H1 (cell line): ENCODE measurements around the gene ADARB2. TPM values are rescaled to one million over a fixed set of nuclear protein-coding genes. Genes with fewer than 3 reads are reported as not detected.

ENCODE experiments used
- CTCF ChIA-PET: fragments of 300-600 bp; sonication (Branson Sonifier 250); formaldehyde crosslinking; loops from one replicate; lab custom pipeline; 2021; ENCODE audit not compliant: partially characterized antibody; lab: Charles Lee
- POLR2A ChIA-PET: fragments of 300-600 bp; sonication (Branson Sonifier 250); formaldehyde crosslinking; loops from one replicate; lab custom pipeline; 2021; ENCODE audit warnings: inconsistent platforms; ENCODE audit not compliant: partially characterized antibody; lab: Charles Lee
- DNase-seq, 2 experiments: peaks; one replicate each; pipeline versions ENCODE4 v3.0.0 to v3.0.0-alpha.2; 2010 to 2022; ENCODE audit warnings: low spot score in 2 of 2, low read depth in 1 of 2, mixed read lengths in 1 of 2
- FAIRE-seq: peaks from 2 replicates; lab custom pipeline; 2011; peaks lifted over from hg19 to GRCh38; lab: Jason Lieb, UNC
- H2AFZ ChIP-seq: 2 replicates; pipeline ENCODE4 v1.8.1; 2012; ENCODE audit warnings: low read length, inconsistent platforms
- H2AK5ac ChIP-seq: 2 replicates; pipeline ENCODE4 v1.6.1; 2013; ENCODE audit warnings: low read depth, low read length
- H2BK120ac ChIP-seq: replicated peaks from 2 replicates; pipeline ENCODE3; 2013; ENCODE audit warnings: low read depth, low read length, inconsistent platforms
- H2BK12ac ChIP-seq: 2 replicates; pipeline ENCODE4 v1.6.1; 2013; ENCODE audit warnings: low read depth, low read length
- H2BK15ac ChIP-seq: 2 replicates; pipeline ENCODE4 v1.6.1; 2013; ENCODE audit warnings: low read length
- H2BK20ac ChIP-seq: 2 replicates; pipeline ENCODE4 v1.6.1; 2013; ENCODE audit warnings: low read length
- H2BK5ac ChIP-seq: 2 replicates; pipeline ENCODE4 v1.6.1; 2013; ENCODE audit warnings: low read depth, low read length
- H3K14ac ChIP-seq: 2 replicates; pipeline ENCODE4 v1.6.1; 2013; ENCODE audit warnings: inconsistent platforms; ENCODE audit not compliant: insufficient read length
- H3K18ac ChIP-seq: 2 replicates; pipeline ENCODE4 v1.6.1; 2013; ENCODE audit warnings: low read length; ENCODE audit errors: extremely low read depth
- H3K23ac ChIP-seq: 2 replicates; pipeline ENCODE4 v1.6.1; 2013; ENCODE audit warnings: inconsistent platforms; ENCODE audit not compliant: insufficient read length
- H3K23me2 ChIP-seq: 2 replicates; pipeline ENCODE4 v1.6.1; 2013; ENCODE audit warnings: low read depth, low read length
- H3K27ac ChIP-seq: 2 replicates; pipeline ENCODE4 v1.6.1; 2011; ENCODE audit warnings: low read depth, low read length, inconsistent platforms
- H3K27me3 ChIP-seq, 4 experiments: replicated peaks in 1 of 4; 1 replicate in 1 of 4; 2 replicates in 3 of 4; pipeline versions ENCODE4 v1.6.1 to v1.8.1; 2011 to 2013; ENCODE audit warnings: low read length in 3 of 4, mild to moderate bottlenecking in 3 of 4, inconsistent platforms in 2 of 4, mixed read lengths in 2 of 4, moderate library complexity in 1 of 4; ENCODE audit not compliant: control insufficient read depth in 3 of 4, insufficient read depth in 3 of 4; ENCODE audit errors: extremely low read depth in 1 of 4
- H3K36me3 ChIP-seq, 4 experiments: 2 replicates each; pipeline versions ENCODE4 v1.6.1 to v1.8.1; 2011 to 2013; ENCODE audit warnings: mild to moderate bottlenecking in 4 of 4, low read length in 3 of 4, moderate library complexity in 2 of 4, control low read depth in 1 of 4, inconsistent platforms in 1 of 4; ENCODE audit not compliant: insufficient read depth in 4 of 4, control insufficient read depth in 2 of 4
- H3K4ac ChIP-seq: replicated peaks from 2 replicates; pipeline ENCODE3; 2013; ENCODE audit warnings: low read length, low read depth, mixed read lengths, inconsistent platforms; ENCODE audit not compliant: insufficient read length
- H3K4me1 ChIP-seq, 4 experiments: replicated peaks in 1 of 4; 1 replicate in 1 of 4; 2 replicates in 3 of 4; pipeline versions ENCODE4 v1.6.1 to v1.8.1; 2011 to 2013; ENCODE audit warnings: low read length in 3 of 4, inconsistent platforms in 2 of 4, mixed read lengths in 1 of 4; ENCODE audit not compliant: insufficient read depth in 4 of 4, control insufficient read depth in 3 of 4
- H3K4me2 ChIP-seq, 2 experiments: 2 replicates each; pipeline versions ENCODE4 v1.6.1 to v1.8.1; 2011 to 2013; ENCODE audit warnings: low read depth in 2 of 2, low read length in 2 of 2, control low read depth in 1 of 2, inconsistent platforms in 1 of 2, mild to moderate bottlenecking in 1 of 2; ENCODE audit not compliant: insufficient read depth in 1 of 2
- H3K4me3 ChIP-seq, 4 experiments: fragments of 200-600, 300-600 bp in 1 of 4; sonication (generic), shearing (Covaris generic), sonication (Bioruptor Twin) in 1 of 4; 2 replicates each; pipeline versions ENCODE4 v1.5.1 to v1.8.1; 2011 to 2016; ENCODE audit warnings: low read length in 4 of 4, low read depth in 3 of 4, control low read depth in 2 of 4, inconsistent platforms in 2 of 4, mild to moderate bottlenecking in 2 of 4, mixed read lengths in 1 of 4, moderate library complexity in 1 of 4; ENCODE audit not compliant: insufficient read depth in 2 of 4; ENCODE audit errors: extremely low read depth in 1 of 4
- H3K56ac ChIP-seq: replicated peaks from 2 replicates; pipeline ENCODE3; 2013; ENCODE audit warnings: low read depth, mild to moderate bottlenecking, mixed read lengths, low read length, inconsistent platforms; ENCODE audit not compliant: insufficient read length
- H3K79me1 ChIP-seq: 2 replicates; pipeline ENCODE4 v1.6.1; 2013; ENCODE audit warnings: low read depth, low read length, control low read depth
- H3K79me2 ChIP-seq, 2 experiments: 2 replicates each; pipeline versions ENCODE4 v1.6.1 to v1.8.1; 2012 to 2013; ENCODE audit warnings: low read length in 2 of 2, mild to moderate bottlenecking in 2 of 2, inconsistent platforms in 1 of 2; ENCODE audit not compliant: insufficient read depth in 2 of 2, control insufficient read depth in 1 of 2
- H3K9ac ChIP-seq, 4 experiments: replicated peaks in 1 of 4; 1 replicate in 1 of 4; 2 replicates in 3 of 4; pipeline versions ENCODE4 v1.6.1 to v1.8.1; 2011 to 2013; ENCODE audit warnings: low read depth in 3 of 4, low read length in 3 of 4, control low read depth in 2 of 4, mild to moderate bottlenecking in 2 of 4, moderate library complexity in 2 of 4, inconsistent platforms in 1 of 4; ENCODE audit errors: extremely low read depth in 1 of 4
- H3K9me3 ChIP-seq, 2 experiments: 2 replicates each; pipeline versions ENCODE4 v1.6.1 to v1.8.1; 2012 to 2013; ENCODE audit warnings: mild to moderate bottlenecking in 2 of 2, moderate library complexity in 2 of 2, control low read depth in 1 of 2, inconsistent platforms in 1 of 2, low read depth in 1 of 2, low read length in 1 of 2, mixed read lengths in 1 of 2; ENCODE audit not compliant: insufficient read depth in 2 of 2
- H4K20me1 ChIP-seq, 2 experiments: replicated peaks in 1 of 2; 2 replicates each; pipeline versions ENCODE3 to v1.8.1; 2011 to 2013; ENCODE audit warnings: inconsistent platforms in 2 of 2, low read length in 2 of 2, mild to moderate bottlenecking in 1 of 2; ENCODE audit not compliant: insufficient read depth in 2 of 2, control insufficient read depth in 1 of 2
- H4K5ac ChIP-seq: 2 replicates; pipeline ENCODE4 v1.6.1; 2013; ENCODE audit warnings: low read length, low read depth, mixed read lengths, inconsistent platforms; ENCODE audit not compliant: insufficient read length
- H4K8ac ChIP-seq: 2 replicates; pipeline ENCODE4 v1.8.0; 2013; ENCODE audit warnings: mild to moderate bottlenecking, moderate library complexity, low read length, inconsistent platforms; ENCODE audit not compliant: insufficient read depth; ENCODE audit errors: extremely low read depth
- H4K91ac ChIP-seq: replicated peaks from 2 replicates; pipeline ENCODE3; 2013; ENCODE audit warnings: low read length, mixed read lengths, inconsistent platforms; ENCODE audit not compliant: insufficient read length
- E2F6 ChIP-seq: IDR thresholded peaks from 2 replicates; pipeline ENCODE4 v1.6.1; 2012; ENCODE audit warnings: inconsistent platforms
- EZH2 ChIP-seq: fragments of 200-600 bp; sonication (generic); IDR thresholded peaks from 2 replicates; pipeline ENCODE4 v1.7.1; 2012; ENCODE audit warnings: low read depth, mild to moderate bottlenecking, moderate library complexity, low read length, inconsistent platforms; ENCODE audit not compliant: severe bottlenecking
- WGBS, 2 experiments: shearing (Covaris generic) in 1 of 2; methylation state at CpG; one replicate each; pipeline versions ENCODE4 v1.1.6 to v1.1.7; 2013 to 2015; ENCODE audit warnings: low lambda C conversion rate in 2 of 2, mixed read lengths in 2 of 2, inconsistent platforms in 1 of 2, low coverage in 1 of 2, missing lambda C conversion rate in 1 of 2; ENCODE audit not compliant: insufficient replicate concordance in 2 of 2, insufficient coverage in 1 of 2, insufficient read length in 1 of 2; ENCODE audit errors: extremely low coverage in 1 of 2, missing lambda C conversion rate in 1 of 2; 5-methylcytosine and 5-hydroxymethylcytosine counted together
- polyA plus RNA-seq, 7 experiments: library from polyadenylated mRNA; depleted of rRNA in 3 of 7; stranded (reverse) in 5 of 7; unstranded in 2 of 7; fragments of >200 nt in 5 of 7; fragments of 200-250 nt in 2 of 7; gene quantifications; 1 replicate in 5 of 7; 2 replicates in 1 of 7; 4 replicates in 1 of 7; pipeline versions ENCODE4 v1.2.1 to v1.2.3, GENCODE V29; 2011 to 2013; ENCODE audit warnings: missing spikeins in 2 of 7, mixed read lengths in 2 of 7
- total RNA-seq: library from RNA; stranded (reverse); fragmentation: NEBNext Ultra II Directional; extraction: Animal tissue kit (Norgen Biotek cat#: 25700); gene quantifications from 2 replicates; pipeline ENCODE4 v1.2.1, GENCODE V29; 2021

ADARB2 gene
- total and polyA plus RNA-seq, 2 of the 8 experiments (the other 6 are each of a cell fraction or from before 2014, with no cell fraction given) = 2.2 to 2.8 TPM

DNA sequence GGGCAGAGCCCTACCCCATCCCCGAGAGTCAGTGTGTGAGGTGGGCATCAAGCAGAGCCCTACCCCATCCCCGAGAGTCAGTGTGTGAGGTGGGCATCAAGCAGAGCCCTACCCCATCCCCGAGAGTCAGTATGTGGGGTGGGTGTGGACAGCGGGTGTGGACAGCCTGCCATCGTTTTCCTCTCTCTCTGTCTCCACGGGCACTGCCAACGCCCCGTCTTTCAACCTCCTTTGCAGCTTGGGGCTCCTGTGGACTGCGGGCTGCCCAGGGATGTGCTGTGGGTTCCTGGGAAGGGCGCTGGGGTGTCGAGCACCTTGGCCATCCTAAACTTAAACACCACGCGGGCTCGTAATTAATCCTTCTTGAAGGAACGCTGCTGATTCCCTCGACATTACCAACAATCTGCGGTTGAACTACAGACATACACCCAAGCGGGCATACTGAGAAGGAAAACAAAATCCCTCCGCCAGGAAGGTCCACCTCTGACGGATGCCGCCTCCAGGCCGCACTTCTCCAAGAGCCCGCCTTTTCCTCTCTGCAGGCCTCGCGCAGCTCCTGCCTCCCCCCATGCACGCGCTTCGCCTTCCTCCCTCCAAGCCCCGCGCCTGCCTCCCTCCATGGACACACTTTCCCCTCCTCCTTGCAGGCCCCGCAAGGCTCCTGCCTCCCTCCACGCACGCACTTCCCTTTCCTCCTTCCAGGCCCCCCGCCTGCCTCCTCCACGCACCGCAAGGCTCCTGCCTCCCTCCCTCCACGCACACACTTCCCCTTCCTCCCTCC is 65.1 kb downstream of the ADARB2 start:
- Histone ChIP-seq H3K27me3 (no peaks in the 10 kb centered on the region), H3K36me3 (no peaks in the 10 kb centered on the region), H3K56ac (no peak overlapping the region), H4K5ac (no peak overlapping the region), H4K20me1 (peaks cover 0 to 9% of the 10 kb centered on the region in 2 experiments), H3K4me1 (peaks cover 0 to 3% (median 0%) of the 10 kb centered on the region in 4 experiments; a peak in 2 of 7 replicates), H2BK15ac (no peak overlapping the region), H3K9me3 (no peaks in the 10 kb centered on the region), H4K91ac (no peak overlapping the region), H2BK12ac (0 out of 2 replicates have a peak overlapping the region, but pooled peaks have one; percentile 50), H3K23me2 (peaks cover 11% of the 10 kb centered on the region; the same call in 1 of the 2 replicates), H3K14ac (no peak overlapping the region), H3K23ac (no peak overlapping the region), H3K79me1 (no peaks in the 10 kb centered on the region; the same call in 1 of the 2 replicates), H2BK20ac (no peak overlapping the region), H2AK5ac (peak overlapping the region; percentile 65; the same call in 1 of the 2 replicates), H2BK120ac (no peak overlapping the region), H4K8ac (peak overlapping the region; percentile 42; the same call in 1 of the 2 replicates), H3K4ac (no peak overlapping the region), H3K9ac (no peak overlapping the region), H3K18ac (no peak overlapping the region), H3K4me2 (no peak overlapping the region), H2BK5ac (no peak overlapping the region), H3K27ac (no peak overlapping the region), H3K4me3 (no peak overlapping the region), H2AFZ (no peak overlapping the region), H3K79me2 (no peaks in the 10 kb centered on the region)
- ChIA-PET POLR2A (interaction anchor here (0.6 kb wide), 1 partner anchor 233 kb away, joined by 3 read pairs; no protein-coding TSS in a partner anchor), CTCF (no interaction called here)
- TF ChIP-seq E2F6 = 0 out of 2 replicates have a peak, but pooled peaks have one; percentile 36
- no peak for TF ChIP-seq EZH2
- no peak for DNase-seq
- 86% methylated on average over 29 of the region's 37 CpGs; no CpG with 5 or more reads in 1 of the 2 experiments for WGBS, 2 experiments
- no peak for FAIRE-seq
